GM18511 (cell line): ENCODE measurements around the gene NHP2.
A peak's percentile ranks its signal among the peaks of the same experiment; 100 is the strongest.

Experiments used
- ATAC-seq: cut with Tn5 transposase; IDR thresholded peaks from one replicate; pipeline ENCODE4 v1.9.1; 2021; ENCODE audit warnings: mild to moderate bottlenecking, moderate library complexity; ENCODE audit not compliant: unreplicated experiment

The NHP2 gene

GRCh38 chr5:178115136-178115813 lies 38.4 kb downstream of the NHP2 start:
- ATAC-seq, result peak; percentile 26

GRCh38 chr5:178114325-178115135 lies 39.2 kb downstream of the NHP2 start:
- no peak for ATAC-seq

GRCh38 chr5:178113841-178114324 lies 39.8 kb downstream of the NHP2 start:
- peak; percentile 19 for ATAC-seq

GRCh38 chr5:178113141-178113787 lies 40.4 kb downstream of the NHP2 start, which contains the start of gene N4BP3:
TSS of gene N4BP3 (plus strand) at chr5:178113532. CDS start at chr5:178119584, 6,052 bp downstream.
- ATAC-seq, result peak; percentile 54

GRCh38 chr5:178112545-178112944 lies 41.1 kb downstream of the NHP2 start:
- ATAC-seq, result no peak

GRCh38 chr5:178111925-178112324 lies 41.8 kb downstream of the NHP2 start:
- ATAC-seq, result no peak

- ATAC-seq, result no peak
These were observed 43.2 kb downstream of the NHP2 start for GRCh38 chr5:178110511-178110910.

GRCh38 chr5:178108966-178109365 lies 44.7 kb downstream of the NHP2 start:
- no peak for ATAC-seq

- ATAC-seq, result no peak
These were observed 45.2 kb downstream of the NHP2 start for GRCh38 chr5:178108446-178108845.

- no peak for ATAC-seq
These were observed 45.9 kb downstream of the NHP2 start for GRCh38 chr5:178107756-178108310.

- ATAC-seq, result peak; percentile 76
These were observed 47.0 kb downstream of the NHP2 start for GRCh38 chr5:178106556-178107239.

GRCh38 chr5:178106086-178106485 lies 47.6 kb downstream of the NHP2 start:
- ATAC-seq, result no peak

GRCh38 chr5:178104492-178104891 lies 49.2 kb downstream of the NHP2 start:
- no peak for ATAC-seq

GRCh38 chr5:178103612-178104011 lies 50.1 kb downstream of the NHP2 start:
- no peak for ATAC-seq
